GM19452 (cell line): ENCODE measurements around the gene PDCD2L.
"Not testable (repeated sequence)": the region's sequence is repeated elsewhere in the genome, so short reads cannot be mapped to it uniquely, and the experiment has no call there.

Experiments used
- ATAC-seq: cut with Tn5 transposase; IDR thresholded peaks from one replicate; pipeline ENCODE4 v1.9.1; 2021; ENCODE audit not compliant: unreplicated experiment

PDCD2L gene

GRCh38 chr19:34461375-34462100 lies 57.3 kb downstream of the PDCD2L start:
- no peak for ATAC-seq

GRCh38 chr19:34464785-34465184 lies 60.6 kb downstream of the PDCD2L start:
- not testable (repeated sequence) for ATAC-seq

GRCh38 chr19:34468409-34468808 lies 64.2 kb downstream of the PDCD2L start:
- ATAC-seq, result no peak

- not testable (repeated sequence) for ATAC-seq
These were observed 64.8 kb downstream of the PDCD2L start for GRCh38 chr19:34469026-34469425.

GRCh38 chr19:34471906-34472700 lies 67.9 kb downstream of the PDCD2L start:
- ATAC-seq, result no peak

GRCh38 chr19:34474233-34474989 lies 70.2 kb downstream of the PDCD2L start:
- ATAC-seq, result no peak

- ATAC-seq, result no peak
These were observed 71.1 kb downstream of the PDCD2L start for GRCh38 chr19:34475026-34475974.
